ENCODE measurements around the gene MAPK1IP1L. TPM values are rescaled to one million over a fixed set of nuclear protein-coding genes. Genes with fewer than 3 reads are reported as not detected.

The MAPK1IP1L gene
- total and polyA plus RNA-seq, 2 of the 13 experiments (the other 11 are each of a cell fraction or from before 2014, with no cell fraction given), result 27.8 to 68.4 TPM

- no peak overlapping the region for H3K9ac ChIP-seq (ENCODE audit: insufficient read depth, low read depth, low read length)
- in situ Hi-C loops (cut with HindIII; ENCODE audit: extremely low pct_ligation_motif_present, low pct_unique_long_range_greater_than_20kb), result no loop called here
- H3K4me2 ChIP-seq (ENCODE audit: low read depth, low read length), result no peak overlapping the region
- no TSS peak for BruUV-seq (replicated peaks)
- DNase-seq (ENCODE audit: low spot score), result no peak
- H3K9me3 ChIP-seq (ENCODE audit: low read length), result no peaks in the 10 kb centered on the region
- no peak overlapping the region for H2AFZ ChIP-seq (ENCODE audit: low read length)
- WGBS (ENCODE audit: low lambda C conversion rate), result 81% methylated on average over 10 of the region's 10 CpGs
- H4K20me1 ChIP-seq (ENCODE audit: insufficient read depth, low read length), result no peaks in the 10 kb centered on the region
- H3K36me3 ChIP-seq (replicated peaks in 1 of 2; ENCODE audit: control insufficient read depth in 1 of 2, insufficient read depth in 2 of 2, low read length in 2 of 2), result no peaks in the 10 kb centered on the region
- intact Hi-C loops (cut with micrococcal nuclease; ENCODE audit: unreplicated experiment), result no loop called here
- ChIA-PET POLR2A (interaction anchor here (0.9 kb wide), 1 partner anchor 31 kb away, joined by 3 read pairs; no protein-coding TSS in a partner anchor), CTCF (ENCODE audit: low intra/inter-chr PET ratio, low total read pairs) (no interaction called here)
- no peak for FAIRE-seq
- peaks cover 14% of the 10 kb centered on the region for H3K4me1 ChIP-seq (ENCODE audit: insufficient read depth, low read length)
- H3K27ac ChIP-seq (ENCODE audit: extremely low read length, insufficient read depth, low read length), result no peak overlapping the region
- no peaks in the 10 kb centered on the region for H3K27me3 ChIP-seq (ENCODE audit: control insufficient read depth in 1 of 2, insufficient read depth in 2 of 2, low read length in 2 of 2)
- H3K79me2 ChIP-seq (ENCODE audit: insufficient read depth, low read length), result no peaks in the 10 kb centered on the region
- H3K4me3 ChIP-seq (replicated peaks in 1 of 3; ENCODE audit: insufficient read depth in 1 of 3, low read depth in 2 of 3, low read length in 3 of 3), result no peak overlapping the region
- TF ChIP-seq SRY (CRISPR knock-in tag; IDR thresholded peaks at IDR 0.05) (no peak), FOXO4 (CRISPR knock-in tag; conservative IDR thresholded peaks at IDR 0.05) (no peak), MBNL3 (CRISPR knock-in tag; conservative IDR thresholded peaks at IDR 0.05) (no peak), MED13 (CRISPR knock-in tag; IDR thresholded peaks at IDR 0.05) (no peak), ZNF614 (CRISPR knock-in tag; IDR thresholded peaks at IDR 0.05; ENCODE audit: borderline replicate concordance) (no peak), PREB (CRISPR knock-in tag; IDR thresholded peaks at IDR 0.05) (no peak), HDAC2 (CRISPR knock-in tag; IDR thresholded peaks at IDR 0.05) (no peak), ZNF720 (CRISPR knock-in tag; IDR thresholded peaks at IDR 0.05) (no peak), MAZ (IDR thresholded peaks at IDR 0.05; ENCODE audit: borderline replicate concordance, low read depth, low read length) (no peak), MAZ (CRISPR knock-in tag; IDR thresholded peaks at IDR 0.05; ENCODE audit: low read depth) (no peak), ZFP36 (IDR thresholded peaks at IDR 0.05; ENCODE audit: borderline replicate concordance, low read depth, low read length, partially characterized antibody) (no peak), ZNF101 (CRISPR knock-in tag; IDR thresholded peaks at IDR 0.05; ENCODE audit: borderline replicate concordance, low read depth) (no peak), MIXL1 (CRISPR knock-in tag; IDR thresholded peaks at IDR 0.05) (no peak), MLX (CRISPR knock-in tag; IDR thresholded peaks at IDR 0.05) (no peak), PAF1 (CRISPR knock-in tag; IDR thresholded peaks at IDR 0.05) (no peak), ZNF460 (CRISPR knock-in tag; IDR thresholded peaks at IDR 0.05; ENCODE audit: borderline replicate concordance) (no peak), HOXD1 (CRISPR knock-in tag; IDR thresholded peaks at IDR 0.05) (no peak), ZNF33B (CRISPR knock-in tag; IDR thresholded peaks at IDR 0.05) (no peak)
- TF ChIP-seq, protein P1, sequence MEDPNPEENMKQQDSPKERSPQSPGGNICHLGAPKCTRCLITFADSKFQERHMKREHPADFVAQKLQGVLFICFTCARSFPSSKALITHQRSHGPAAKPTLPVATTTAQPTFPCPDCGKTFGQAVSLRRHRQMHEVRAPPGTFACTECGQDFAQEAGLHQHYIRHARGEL (CRISPR knock-in tag; IDR thresholded peaks at IDR 0.05), result no peak
- TF ChIP-seq, protein P2, sequence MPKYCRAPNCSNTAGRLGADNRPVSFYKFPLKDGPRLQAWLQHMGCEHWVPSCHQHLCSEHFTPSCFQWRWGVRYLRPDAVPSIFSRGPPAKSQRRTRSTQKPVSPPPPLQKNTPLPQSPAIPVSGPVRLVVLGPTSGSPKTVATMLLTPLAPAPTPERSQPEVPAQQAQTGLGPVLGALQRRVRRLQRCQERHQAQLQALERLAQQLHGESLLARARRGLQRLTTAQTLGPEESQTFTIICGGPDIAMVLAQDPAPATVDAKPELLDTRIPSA (CRISPR knock-in tag; IDR thresholded peaks at IDR 0.05; ENCODE audit: borderline replicate concordance), result no peak
- no peak; the same call in 2 of the 3 replicates for ATAC-seq
Measured at GRCh38 chr14:55071870-55072640, 20.6 kb downstream of the MAPK1IP1L start.

All from HepG2 (cell line).